GM23338 (cell line): ENCODE results near the gene CR2.

Experiments used
- CREB1 ChIP-seq: fragments of 250-450 bp; sonication (Bioruptor Pico); IDR thresholded peaks from 2 replicates; pipeline ENCODE4 v1.5.0; 2020; ENCODE audit warnings: low read depth, mild to moderate bottlenecking, moderate library complexity
- CTCF ChIP-seq, 2 experiments: fragments of 200-600 bp in 1 of 2; sonication (generic) in 1 of 2; conservative IDR thresholded peaks; 2 replicates each; pipeline versions ENCODE4 v1.5.1 to v1.6.1; 2016 to 2017; ENCODE audit warnings: antibody characterized with exemption in 2 of 2, low read depth in 2 of 2, mild to moderate bottlenecking in 2 of 2, moderate library complexity in 1 of 2
- EZH2 ChIP-seq: fragments of 200-600 bp; sonication (generic); IDR thresholded peaks from one replicate; pipeline ENCODE4 v1.8.0; 2017; ENCODE audit warnings: antibody characterized with exemption, mild to moderate bottlenecking, low read depth; ENCODE audit not compliant: unreplicated experiment
- EZH2phosphoT487 ChIP-seq: fragments of 200-600 bp; sonication (generic); IDR thresholded peaks from one replicate; pipeline ENCODE4 v1.8.1; 2018; ENCODE audit warnings: antibody characterized with exemption; ENCODE audit not compliant: unreplicated experiment
- JUNB ChIP-seq: IDR thresholded peaks from one replicate; pipeline ENCODE4 v1.6.1; 2016; ENCODE audit warnings: antibody characterized with exemption; ENCODE audit not compliant: unreplicated experiment
- NANOG ChIP-seq: IDR thresholded peaks from 2 replicates; pipeline ENCODE4 v1.6.1; 2016; ENCODE audit warnings: antibody characterized with exemption, borderline replicate concordance
- POLR2AphosphoS5 ChIP-seq: IDR thresholded peaks from 2 replicates; pipeline ENCODE4 v1.6.1; 2016; ENCODE audit warnings: antibody characterized with exemption, low read depth
- REST ChIP-seq: IDR thresholded peaks from one replicate; pipeline ENCODE4 v1.6.1; 2018; ENCODE audit warnings: antibody characterized with exemption; ENCODE audit not compliant: unreplicated experiment
- ZNF114 ChIP-seq: fragments of 250-450 bp; sonication (Bioruptor Pico); IDR thresholded peaks from 2 replicates; pipeline ENCODE4 v1.5.0; 2020; ENCODE audit warnings: mild to moderate bottlenecking, moderate library complexity
- ZNF462 ChIP-seq: fragments of 250-450 bp; sonication (Bioruptor Pico); IDR thresholded peaks from 2 replicates; pipeline ENCODE4 v1.5.0; 2020; ENCODE audit warnings: mild to moderate bottlenecking, moderate library complexity

- TF ChIP-seq EZH2 = no peak
- no peak for TF ChIP-seq CTCF (conservative IDR thresholded peaks at IDR 0.05; ENCODE audit: low read depth in 2 of 2)
- TF ChIP-seq POLR2AphosphoS5 = no peak
- TF ChIP-seq REST = no peak
- no peak for TF ChIP-seq NANOG
- no peak for TF ChIP-seq EZH2phosphoT487
- TF ChIP-seq CREB1 (CRISPR knock-in tag) = no peak
- no peak for TF ChIP-seq JUNB
- TF ChIP-seq ZNF114 = no peak
- TF ChIP-seq ZNF462 (CRISPR knock-in tag) = no peak
These were observed 43.8 kb downstream of the CR2 start for GRCh38 chr1:207497941-207498340.
